Large intestine (tissue), 3 donors: Measurements from ENCODE around the gene CHRNA5. TPM values are rescaled to one million over a fixed set of nuclear protein-coding genes. Genes with fewer than 3 reads are reported as not detected.
"Not testable (repeated sequence)": the region's sequence is repeated elsewhere in the genome, so short reads cannot be mapped to it uniquely, and the experiment has no call there.

Source experiments
- DNase-seq, 2 donors: peaks; one replicate each; pipeline versions ENCODE4 v3.0.0 to v3.0.0-alpha.2; 2013
- H3K27ac ChIP-seq: one replicate; pipeline ENCODE4 v1.5.1; 2013; ENCODE audit warnings: low read length
- H3K27me3 ChIP-seq: 2 replicates; pipeline ENCODE4 v1.6.1; 2013; ENCODE audit warnings: low read length; ENCODE audit not compliant: control insufficient read depth, insufficient read depth
- H3K36me3 ChIP-seq: 2 replicates; pipeline ENCODE4 v1.6.1; 2013; ENCODE audit warnings: low read length; ENCODE audit not compliant: control insufficient read depth, insufficient read depth
- H3K4me1 ChIP-seq: one replicate; pipeline ENCODE4 v1.6.1; 2013; ENCODE audit warnings: low read length; ENCODE audit not compliant: control insufficient read depth, insufficient read depth
- H3K4me3 ChIP-seq: one replicate; pipeline ENCODE4 v1.5.1; 2013; ENCODE audit warnings: low read length
- H3K9me3 ChIP-seq: one replicate; pipeline ENCODE4 v1.6.1; 2013; ENCODE audit warnings: mild to moderate bottlenecking, low read depth, low read length, moderate library complexity; ENCODE audit not compliant: control insufficient read depth
- WGBS: methylation state at CpG from one replicate; pipeline ENCODE4 v1.1.5; 2013; ENCODE audit warnings: low lambda C conversion rate; ENCODE audit not compliant: insufficient coverage; 5-methylcytosine and 5-hydroxymethylcytosine counted together
- polyA plus RNA-seq: library from polyadenylated mRNA; unstranded; fragments of 120-200 nt; gene quantifications from one replicate; pipeline ENCODE4 v1.2.1, GENCODE V29; 2013

Gene CHRNA5
- polyA plus RNA-seq, 1 donor, result 3.7 TPM

- peaks cover 3% of the 10 kb centered on the region for H3K4me1 ChIP-seq
- no peaks in the 10 kb centered on the region for H3K9me3 ChIP-seq
- no CpG with 5 or more reads among the region's 56 CpGs for WGBS
- no peaks in the 10 kb centered on the region for H3K27me3 ChIP-seq
- DNase-seq, result peak; percentile 87 to 94
- peak within 1 kb of the TSS; percentile 78 for H3K4me3 ChIP-seq
- peaks cover 22% of the 10 kb centered on the region for H3K36me3 ChIP-seq
- H3K27ac ChIP-seq, result peak within 1 kb of the TSS; percentile 85
Measured at GRCh38 chr15:78540141-78540870, 25.0 kb upstream of the CHRNA5 start, which contains the start of gene PSMA4. PSMA4 (plus strand) TSS chr15:78540444; CDS start chr15:78541928, 1,484 bp downstream.

GRCh38 chr15:78540871-78541743, 24.2 kb upstream of the CHRNA5 start:
- WGBS, result 0% methylated on average over 3 of the region's 17 CpGs
- no peaks in the 10 kb centered on the region for H3K27me3 ChIP-seq

GRCh38 chr15:78541744-78542034, 23.6 kb upstream of the CHRNA5 start:
- DNase-seq, result no peak
- Histone ChIP-seq H3K36me3 (peaks cover 35% of the 10 kb centered on the region), H3K9me3 (no peaks in the 10 kb centered on the region), H3K4me3 (peak overlapping the region; percentile 78), H3K27me3 (no peaks in the 10 kb centered on the region), H3K4me1 (peaks cover 3% of the 10 kb centered on the region), H3K27ac (peak overlapping the region; percentile 85)
- WGBS, result no CpG with 5 or more reads among the region's 1 CpG

More at GRCh38 chr15:78540871-78541743, 24.2 kb upstream of the CHRNA5 start:
- Histone ChIP-seq H3K27ac (peak overlapping the region; percentile 85), H3K9me3 (no peaks in the 10 kb centered on the region), H3K36me3 (peaks cover 30% of the 10 kb centered on the region), H3K4me1 (peaks cover 3% of the 10 kb centered on the region), H3K4me3 (peak overlapping the region; percentile 78)
- DNase-seq, result peak in 1 of 2 donors; percentile 22

- peaks cover 3% of the 10 kb centered on the region for H3K4me1 ChIP-seq
- no peaks in the 10 kb centered on the region for H3K9me3 ChIP-seq
- no peak overlapping the region for H3K4me3 ChIP-seq
- no peak for DNase-seq
- no peak overlapping the region for H3K27ac ChIP-seq
- no peaks in the 10 kb centered on the region for H3K27me3 ChIP-seq
- H3K36me3 ChIP-seq, result peaks cover 44% of the 10 kb centered on the region
- no CpG with 5 or more reads among the region's 3 CpGs for WGBS
Measured at GRCh38 chr15:78542647-78543046, 22.7 kb upstream of the CHRNA5 start.

DNA sequence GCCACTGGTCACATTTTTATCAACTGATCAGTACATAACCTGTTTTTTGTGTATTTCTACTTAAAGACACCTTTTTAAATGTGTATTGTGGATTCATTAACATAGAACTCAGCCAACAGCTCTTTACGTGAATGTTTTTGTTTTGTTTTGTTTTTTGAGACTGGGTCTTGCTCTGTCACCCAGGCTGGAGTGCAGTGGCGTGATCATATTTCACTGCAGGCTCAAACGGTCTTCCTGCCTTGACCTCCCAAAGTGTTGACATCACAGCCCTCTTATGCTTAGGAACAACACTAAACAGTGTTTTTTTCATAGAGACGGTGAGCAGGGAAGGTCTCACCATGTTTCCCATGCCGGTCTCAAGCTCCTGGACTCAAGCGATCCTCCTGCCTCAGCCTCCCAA, 15.1 kb upstream of the CHRNA5 start:
- Histone ChIP-seq H3K9me3 (no peaks in the 10 kb centered on the region), H3K4me1 (no peaks in the 10 kb centered on the region), H3K4me3 (no peak overlapping the region), H3K27ac (no peak overlapping the region), H3K27me3 (no peaks in the 10 kb centered on the region), H3K36me3 (peaks cover 52% of the 10 kb centered on the region)
- 75% methylated on average over 1 of the region's 6 CpGs for WGBS
- no peak for DNase-seq

GRCh38 chr15:78550815-78551214, 14.5 kb upstream of the CHRNA5 start:
- Histone ChIP-seq H3K9me3 (no peaks in the 10 kb centered on the region), H3K36me3 (peaks cover 46% of the 10 kb centered on the region), H3K27me3 (no peaks in the 10 kb centered on the region), H3K27ac (no peak overlapping the region), H3K4me1 (no peaks in the 10 kb centered on the region), H3K4me3 (no peak overlapping the region)
- WGBS, result 88% methylated on average over 1 of the region's 3 CpGs
- no peak for DNase-seq

GRCh38 chr15:78551902-78552301, 13.4 kb upstream of the CHRNA5 start:
- Histone ChIP-seq H3K4me1 (no peaks in the 10 kb centered on the region), H3K27me3 (no peaks in the 10 kb centered on the region), H3K4me3 (no peak overlapping the region), H3K9me3 (no peaks in the 10 kb centered on the region), H3K36me3 (peaks cover 37% of the 10 kb centered on the region), H3K27ac (no peak overlapping the region)
- no CpG with 5 or more reads among the region's 5 CpGs for WGBS
- no peak for DNase-seq

DNA sequence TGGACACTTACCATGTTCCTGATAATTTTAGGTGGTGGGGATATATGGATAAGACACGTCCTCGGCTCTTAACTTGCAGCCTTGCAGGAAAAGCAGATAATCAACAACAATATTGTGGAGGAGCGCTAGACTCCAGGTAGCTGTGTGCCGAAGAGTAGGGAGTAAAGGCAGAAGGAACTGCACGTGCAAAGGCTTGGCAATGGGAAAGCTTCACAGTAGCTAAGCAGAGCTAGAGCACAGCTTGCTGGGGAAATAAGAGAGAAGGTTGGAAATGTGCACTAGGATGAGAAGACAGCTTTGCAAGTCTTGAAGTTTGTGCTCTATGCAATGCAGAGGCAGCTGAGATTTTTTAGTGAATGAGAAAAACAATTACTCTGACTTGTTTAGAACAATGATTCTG, 12.7 kb upstream of the CHRNA5 start:
- no peak overlapping the region for H3K27ac ChIP-seq
- no CpG with 5 or more reads among the region's 5 CpGs for WGBS
- no peaks in the 10 kb centered on the region for H3K27me3 ChIP-seq
- no peaks in the 10 kb centered on the region for H3K4me1 ChIP-seq
- no peak overlapping the region for H3K4me3 ChIP-seq
- DNase-seq, result no peak
- peaks cover 30% of the 10 kb centered on the region for H3K36me3 ChIP-seq
- no peaks in the 10 kb centered on the region for H3K9me3 ChIP-seq

DNA sequence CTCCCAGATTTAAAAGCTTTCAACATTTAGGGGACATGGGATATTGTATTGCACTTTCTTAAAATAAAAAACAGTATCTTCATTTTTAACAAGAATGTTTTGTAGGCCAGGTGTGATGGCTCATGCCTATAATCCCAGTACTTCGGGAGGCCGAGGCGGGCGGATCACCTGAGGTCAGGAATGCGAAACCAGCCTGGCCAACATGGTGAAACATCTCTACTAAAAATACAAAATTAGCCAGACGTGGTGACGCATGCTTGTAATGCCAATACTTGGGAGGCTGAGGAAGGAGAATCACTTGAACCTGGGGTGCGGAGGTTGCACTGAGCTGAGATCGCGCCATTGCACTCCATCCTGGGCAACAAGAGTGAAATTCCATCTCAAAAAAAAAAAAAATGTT, 5.1 kb upstream of the CHRNA5 start:
- H3K4me3 ChIP-seq, DNase-seq, H3K9me3 ChIP-seq, H3K27ac ChIP-seq, H3K4me1 ChIP-seq, H3K36me3 ChIP-seq: not testable (repeated sequence)
- WGBS, result 100% methylated on average over 2 of the region's 10 CpGs
- H3K27me3 ChIP-seq, result peaks cover 26% of the 10 kb centered on the region

DNA sequence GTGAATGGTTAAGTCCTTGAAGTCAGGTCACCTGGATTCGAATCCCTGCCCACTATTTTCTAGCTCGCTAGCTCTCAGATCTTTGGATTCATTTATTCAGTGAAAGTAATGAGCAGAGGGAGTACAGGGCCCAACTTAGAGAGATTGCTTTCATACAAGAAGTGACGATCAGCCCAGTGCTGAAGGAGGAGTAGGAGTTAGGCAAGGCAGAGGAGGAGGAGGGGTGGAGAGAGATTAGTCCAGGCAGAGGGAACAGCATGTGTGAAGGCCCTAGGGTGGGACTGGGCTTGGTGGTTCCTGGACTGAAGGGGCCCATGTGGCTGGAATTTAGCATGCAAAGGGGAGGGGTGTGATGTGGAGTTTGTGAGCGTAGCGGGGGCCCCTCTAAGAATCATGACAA, 3.8 kb upstream of the CHRNA5 start:
- peaks cover 36% of the 10 kb centered on the region for H3K27me3 ChIP-seq
- no peak overlapping the region for H3K4me3 ChIP-seq
- no peak for DNase-seq
- no peaks in the 10 kb centered on the region for H3K36me3 ChIP-seq
- peaks cover 3% of the 10 kb centered on the region for H3K4me1 ChIP-seq
- H3K27ac ChIP-seq, result no peak overlapping the region
- H3K9me3 ChIP-seq, result no peaks in the 10 kb centered on the region
- WGBS, result no CpG with 5 or more reads among the region's 5 CpGs
